SJSA1 (cell line): ENCODE data around the gene ACTRT2. TPM values are rescaled to one million over a fixed set of nuclear protein-coding genes. Genes with fewer than 3 reads are reported as not detected.

Experiments used
- DNase-seq, 2 experiments: peaks; one replicate each; pipeline ENCODE4 v3.0.0-alpha.2; 2015 to 2020; ENCODE audit warnings: low spot score in 2 of 2, low read depth in 1 of 2
- H3K27ac ChIP-seq: fragments of 250-450 bp; sonication (Bioruptor Pico); 2 replicates; pipeline ENCODE4 v1.5.1; 2020; ENCODE audit warnings: mild to moderate bottlenecking, moderate library complexity
- H3K27me3 ChIP-seq: fragments of 250-450 bp; sonication (Bioruptor Pico); replicated peaks from 2 replicates; pipeline ENCODE4 v1.5.1; 2020; ENCODE audit warnings: mild to moderate bottlenecking, moderate library complexity
- H3K36me3 ChIP-seq: fragments of 250-450 bp; sonication (Bioruptor Pico); 2 replicates; pipeline ENCODE4 v1.5.1; 2020; ENCODE audit warnings: mild to moderate bottlenecking
- H3K4me1 ChIP-seq: fragments of 250-450 bp; sonication (Bioruptor Pico); replicated peaks from 2 replicates; pipeline ENCODE4 v1.6.1; 2021; ENCODE audit warnings: mild to moderate bottlenecking
- H3K4me3 ChIP-seq: fragments of 250-450 bp; sonication (Bioruptor Pico); 2 replicates; pipeline ENCODE4 v1.5.1; 2020; ENCODE audit warnings: mild to moderate bottlenecking
- H3K9me3 ChIP-seq: fragments of 250-450 bp; sonication (Bioruptor Pico); replicated peaks from 2 replicates; pipeline ENCODE4 v1.5.1; 2020; ENCODE audit warnings: mild to moderate bottlenecking
- total RNA-seq: library from RNA; depleted of rRNA; stranded (reverse); fragments of >200 nt; shearing (Covaris generic); gene quantifications from 2 replicates; pipeline ENCODE4 v1.2.3, GENCODE V29; 2014

ACTRT2 gene
- total RNA-seq, 1 experiment from 2014 or later = not detected

GRCh38 chr1:2988256-2988655 lies 33.0 kb upstream of the ACTRT2 start:
- H3K36me3 ChIP-seq = no peaks in the 10 kb centered on the region
- H3K4me3 ChIP-seq = no peak overlapping the region
- H3K27me3 ChIP-seq = no peaks in the 10 kb centered on the region
- H3K27ac ChIP-seq = no peak overlapping the region
- no peak for DNase-seq
- H3K4me1 ChIP-seq = no peaks in the 10 kb centered on the region
- H3K9me3 ChIP-seq = no peaks in the 10 kb centered on the region

- Histone ChIP-seq H3K27me3 (no peaks in the 10 kb centered on the region), H3K9me3 (no peaks in the 10 kb centered on the region)
- DNase-seq = no peak
These were observed 32.1 kb upstream of the ACTRT2 start for GRCh38 chr1:2989185-2989584.

GRCh38 chr1:2989976-2990375 lies 31.3 kb upstream of the ACTRT2 start:
- DNase-seq = no peak
- no peaks in the 10 kb centered on the region for H3K4me1 ChIP-seq
- no peaks in the 10 kb centered on the region for H3K27me3 ChIP-seq
- H3K9me3 ChIP-seq = no peaks in the 10 kb centered on the region; the same call in 1 of the 2 replicates
- no peak overlapping the region for H3K27ac ChIP-seq
- no peaks in the 10 kb centered on the region for H3K36me3 ChIP-seq
- H3K4me3 ChIP-seq = no peak overlapping the region

More at GRCh38 chr1:2989185-2989584, 32.1 kb upstream of the ACTRT2 start:
- Histone ChIP-seq H3K36me3 (no peaks in the 10 kb centered on the region), H3K4me3 (no peak overlapping the region), H3K27ac (no peak overlapping the region), H3K4me1 (no peaks in the 10 kb centered on the region)

GRCh38 chr1:2990376-2991115 lies 30.7 kb upstream of the ACTRT2 start:
- Histone ChIP-seq H3K9me3 (no peaks in the 10 kb centered on the region; the same call in 1 of the 2 replicates), H3K4me1 (no peaks in the 10 kb centered on the region)

GRCh38 chr1:2991753-2992495 lies 29.3 kb upstream of the ACTRT2 start:
- H3K4me3 ChIP-seq = no peak overlapping the region
- no peak overlapping the region for H3K27ac ChIP-seq
- H3K4me1 ChIP-seq = no peaks in the 10 kb centered on the region
- no peak for DNase-seq
- H3K9me3 ChIP-seq = no peaks in the 10 kb centered on the region; the same call in 1 of the 2 replicates
- H3K36me3 ChIP-seq = no peaks in the 10 kb centered on the region
- no peaks in the 10 kb centered on the region for H3K27me3 ChIP-seq

More at GRCh38 chr1:2990376-2991115, 30.7 kb upstream of the ACTRT2 start:
- DNase-seq = no peak
- no peaks in the 10 kb centered on the region for H3K27me3 ChIP-seq
- H3K4me3 ChIP-seq = no peak overlapping the region
- H3K36me3 ChIP-seq = no peaks in the 10 kb centered on the region
- no peak overlapping the region for H3K27ac ChIP-seq

- Histone ChIP-seq H3K36me3 (no peaks in the 10 kb centered on the region), H3K4me1 (no peaks in the 10 kb centered on the region), H3K27ac (no peak overlapping the region), H3K27me3 (no peaks in the 10 kb centered on the region), H3K4me3 (no peak overlapping the region), H3K9me3 (no peaks in the 10 kb centered on the region; the same call in 1 of the 2 replicates)
- DNase-seq = no peak
These were observed 22.7 kb upstream of the ACTRT2 start for GRCh38 chr1:2998503-2999100.

GRCh38 chr1:2999138-2999537 lies 22.1 kb upstream of the ACTRT2 start:
- Histone ChIP-seq H3K27me3 (no peaks in the 10 kb centered on the region), H3K9me3 (no peaks in the 10 kb centered on the region; the same call in 1 of the 2 replicates), H3K4me1 (no peaks in the 10 kb centered on the region), H3K4me3 (no peak overlapping the region), H3K36me3 (no peaks in the 10 kb centered on the region), H3K27ac (no peak overlapping the region)
- no peak for DNase-seq

GRCh38 chr1:2999571-2999970 lies 21.7 kb upstream of the ACTRT2 start:
- Histone ChIP-seq H3K9me3 (no peaks in the 10 kb centered on the region; the same call in 1 of the 2 replicates), H3K4me3 (no peak overlapping the region), H3K36me3 (no peaks in the 10 kb centered on the region), H3K27me3 (no peaks in the 10 kb centered on the region), H3K4me1 (no peaks in the 10 kb centered on the region), H3K27ac (no peak overlapping the region)
- no peak for DNase-seq

- Histone ChIP-seq H3K36me3 (no peaks in the 10 kb centered on the region), H3K9me3 (no peaks in the 10 kb centered on the region; the same call in 1 of the 2 replicates), H3K27ac (no peak overlapping the region), H3K27me3 (no peaks in the 10 kb centered on the region), H3K4me1 (no peaks in the 10 kb centered on the region), H3K4me3 (no peak overlapping the region)
- no peak for DNase-seq
These were observed 21.1 kb upstream of the ACTRT2 start for GRCh38 chr1:3000214-3000613.

- no peaks in the 10 kb centered on the region for H3K27me3 ChIP-seq
- no peaks in the 10 kb centered on the region; the same call in 1 of the 2 replicates for H3K9me3 ChIP-seq
- H3K4me3 ChIP-seq = no peak overlapping the region
- no peak overlapping the region for H3K27ac ChIP-seq
- no peaks in the 10 kb centered on the region for H3K36me3 ChIP-seq
- H3K4me1 ChIP-seq = no peaks in the 10 kb centered on the region
- DNase-seq = no peak
These were observed 20.4 kb upstream of the ACTRT2 start for GRCh38 chr1:3000671-3001470.

GRCh38 chr1:3001471-3002348 lies 19.6 kb upstream of the ACTRT2 start:
- H3K27ac ChIP-seq = no peak overlapping the region
- no peaks in the 10 kb centered on the region for H3K9me3 ChIP-seq
- no peak overlapping the region for H3K4me3 ChIP-seq
- no peaks in the 10 kb centered on the region for H3K36me3 ChIP-seq
- no peaks in the 10 kb centered on the region for H3K4me1 ChIP-seq
- no peaks in the 10 kb centered on the region for H3K27me3 ChIP-seq
- DNase-seq = no peak

- no peak overlapping the region for H3K27ac ChIP-seq
- no peaks in the 10 kb centered on the region for H3K4me1 ChIP-seq
- H3K27me3 ChIP-seq = no peaks in the 10 kb centered on the region
- H3K9me3 ChIP-seq = no peaks in the 10 kb centered on the region
- DNase-seq = no peak
- no peaks in the 10 kb centered on the region for H3K36me3 ChIP-seq
- H3K4me3 ChIP-seq = no peak overlapping the region
These were observed 18.8 kb upstream of the ACTRT2 start for GRCh38 chr1:3002349-3003038.
